ENCODE data around the gene ARL13B.
A peak's percentile ranks its signal among the peaks of the same experiment; 100 is the strongest.

DNA sequence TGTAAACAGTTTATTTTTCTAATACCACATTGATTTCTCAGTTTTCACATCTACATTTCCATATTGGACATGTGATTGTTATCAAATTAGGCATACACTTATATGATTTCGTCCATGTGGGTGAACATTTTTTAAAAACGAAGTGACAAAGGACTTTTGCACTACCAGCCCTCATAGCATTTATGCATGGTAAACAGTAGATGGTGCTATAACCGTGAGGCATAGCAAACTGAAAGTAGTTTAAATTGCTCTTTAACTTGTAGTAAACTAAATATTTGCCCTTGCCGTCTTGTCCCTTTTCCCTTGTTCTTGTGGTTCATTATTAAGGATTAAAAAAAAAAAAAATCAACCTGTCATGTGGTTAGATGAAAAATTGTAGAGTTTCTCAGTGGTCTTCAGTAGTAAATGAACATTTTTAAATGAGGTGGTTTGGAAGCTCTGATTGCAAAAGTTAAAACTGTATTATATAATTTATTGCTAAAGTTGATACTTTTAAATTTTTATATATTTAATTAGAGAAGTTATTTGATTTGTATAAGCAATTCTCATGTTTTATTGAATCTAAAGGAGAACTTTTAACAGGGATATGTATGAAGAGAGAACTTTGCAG is 24.5 kb downstream of the ARL13B start:
- no peak for TF ChIP-seq EP300 (IDR thresholded peaks at IDR 0.05)
- TF ChIP-seq, protein P1, sequence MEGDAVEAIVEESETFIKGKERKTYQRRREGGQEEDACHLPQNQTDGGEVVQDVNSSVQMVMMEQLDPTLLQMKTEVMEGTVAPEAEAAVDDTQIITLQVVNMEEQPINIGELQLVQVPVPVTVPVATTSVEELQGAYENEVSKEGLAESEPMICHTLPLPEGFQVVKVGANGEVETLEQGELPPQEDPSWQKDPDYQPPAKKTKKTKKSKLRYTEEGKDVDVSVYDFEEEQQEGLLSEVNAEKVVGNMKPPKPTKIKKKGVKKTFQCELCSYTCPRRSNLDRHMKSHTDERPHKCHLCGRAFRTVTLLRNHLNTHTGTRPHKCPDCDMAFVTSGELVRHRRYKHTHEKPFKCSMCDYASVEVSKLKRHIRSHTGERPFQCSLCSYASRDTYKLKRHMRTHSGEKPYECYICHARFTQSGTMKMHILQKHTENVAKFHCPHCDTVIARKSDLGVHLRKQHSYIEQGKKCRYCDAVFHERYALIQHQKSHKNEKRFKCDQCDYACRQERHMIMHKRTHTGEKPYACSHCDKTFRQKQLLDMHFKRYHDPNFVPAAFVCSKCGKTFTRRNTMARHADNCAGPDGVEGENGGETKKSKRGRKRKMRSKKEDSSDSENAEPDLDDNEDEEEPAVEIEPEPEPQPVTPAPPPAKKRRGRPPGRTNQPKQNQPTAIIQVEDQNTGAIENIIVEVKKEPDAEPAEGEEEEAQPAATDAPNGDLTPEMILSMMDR (IDR thresholded peaks at IDR 0.05), result peak; percentile 38 to 58 (median 56)
- TF ChIP-seq POLR2A (IDR thresholded peaks at IDR 0.05), result no peak

Measured in ovary (tissue), 3 donors.